ENCODE measurements around the gene ZFYVE28.

Gene ZFYVE28

GRCh38 chr4:2428496-2429213 lies 10.2 kb upstream of the ZFYVE28 start:
- no peak for DNase-seq

GRCh38 chr4:2427383-2428334 lies 9.2 kb upstream of the ZFYVE28 start:
- DNase-seq, result no peak

GRCh38 chr4:2426711-2427275 lies 8.3 kb upstream of the ZFYVE28 start:
- no peak for DNase-seq

GRCh38 chr4:2426069-2426397 lies 7.6 kb upstream of the ZFYVE28 start:
- no peak for DNase-seq

GRCh38 chr4:2425386-2426068 lies 7.1 kb upstream of the ZFYVE28 start:
- no peak for DNase-seq

- no peak for DNase-seq
These were observed 6.1 kb upstream of the ZFYVE28 start for GRCh38 chr4:2424581-2424980.

GRCh38 chr4:2423695-2424094 lies 5.2 kb upstream of the ZFYVE28 start:
- DNase-seq, result no peak

GRCh38 chr4:2423066-2423465 lies 4.6 kb upstream of the ZFYVE28 start:
- no peak for DNase-seq

GRCh38 chr4:2421928-2422327 lies 3.5 kb upstream of the ZFYVE28 start:
- DNase-seq, result no peak

GRCh38 chr4:2419814-2420213 lies 1.4 kb upstream of the ZFYVE28 start:
- no peak for DNase-seq

- DNase-seq, result peak; percentile 97 to 98
These were observed 466 bp upstream of the ZFYVE28 start, which contains the start of gene CFAP99 for GRCh38 chr4:2418650-2419571. TSS of gene CFAP99 (plus strand) at chr4:2418955.

- no peak for DNase-seq
These were observed 1.1 kb downstream of the ZFYVE28 start for GRCh38 chr4:2417226-2417764.

GRCh38 chr4:2416564-2417225 lies 1.8 kb downstream of the ZFYVE28 start:
- DNase-seq, result no peak

- DNase-seq, result no peak
These were observed 2.4 kb downstream of the ZFYVE28 start for GRCh38 chr4:2415881-2416563.

GRCh38 chr4:2415213-2415612 lies 3.2 kb downstream of the ZFYVE28 start:
- no peak for DNase-seq

GRCh38 chr4:2413821-2414610 lies 4.4 kb downstream of the ZFYVE28 start:
- DNase-seq, result no peak

GRCh38 chr4:2412885-2413716 lies 5.3 kb downstream of the ZFYVE28 start:
- peak; percentile 82 to 85 for DNase-seq

- DNase-seq, result peak; percentile 53 to 55
These were observed 5.9 kb downstream of the ZFYVE28 start for GRCh38 chr4:2412534-2412884.
